Measurements from ENCODE around the gene UPB1. TPM values are rescaled to one million over a fixed set of nuclear protein-coding genes. Genes with fewer than 3 reads are reported as not detected.

Gene UPB1
- total and polyA plus RNA-seq, 4 donors: 7.1 to 115 (median 58.8) TPM

DNA sequence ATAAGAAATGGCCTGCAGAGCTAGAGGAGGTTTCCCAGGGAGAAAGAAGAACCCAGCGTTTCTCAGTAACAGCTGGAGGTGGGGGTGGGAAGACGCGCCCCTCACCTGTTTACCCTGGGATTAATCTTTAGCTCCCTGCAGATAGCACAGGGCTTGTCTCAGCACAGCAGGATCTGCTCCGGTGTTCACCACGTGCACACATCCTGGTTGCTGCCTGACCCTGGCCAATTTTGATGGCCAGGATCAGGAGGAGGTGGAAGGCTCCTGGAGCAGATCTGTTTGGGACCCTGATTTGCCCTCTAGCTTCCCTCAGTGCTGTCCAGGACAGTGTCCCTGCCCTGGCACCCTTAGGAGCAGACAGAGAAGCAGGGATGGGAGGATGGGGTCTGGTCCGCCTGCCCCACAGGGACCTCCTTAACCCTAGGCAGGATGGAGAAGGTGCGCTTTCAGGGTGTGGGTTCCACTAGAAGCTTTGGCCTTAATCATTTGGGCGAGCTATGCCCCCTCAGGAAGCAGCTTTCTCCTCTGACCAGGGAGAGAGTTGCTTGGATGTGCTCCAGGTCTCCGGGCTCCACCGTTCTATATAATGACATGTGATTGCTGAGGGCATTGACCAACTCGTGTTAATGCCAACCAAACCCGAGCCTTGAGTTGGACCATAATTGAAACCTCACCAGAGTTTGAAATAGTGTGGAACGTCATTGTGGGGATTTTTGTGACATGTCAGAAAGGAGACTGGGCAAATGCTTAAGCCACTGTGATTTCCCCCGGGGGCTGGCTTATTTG is 19.3 kb downstream of the UPB1 start (continued):
- TF ChIP-seq RAD21 (IDR thresholded peaks at IDR 0.05) (peak; percentile 32 to 47), RXRA (IDR thresholded peaks at IDR 0.05) (peak; percentile 73 to 90), FOXA1 (IDR thresholded peaks at IDR 0.05) (peak; percentile 93), HNF4A (conservative IDR thresholded peaks at IDR 0.05) (peak; percentile 58 to 84), TAF1 (conservative IDR thresholded peaks at IDR 0.05) (no peak), YY1 (IDR thresholded peaks at IDR 0.05) (peak; percentile 81)
- TF ChIP-seq, protein P1, sequence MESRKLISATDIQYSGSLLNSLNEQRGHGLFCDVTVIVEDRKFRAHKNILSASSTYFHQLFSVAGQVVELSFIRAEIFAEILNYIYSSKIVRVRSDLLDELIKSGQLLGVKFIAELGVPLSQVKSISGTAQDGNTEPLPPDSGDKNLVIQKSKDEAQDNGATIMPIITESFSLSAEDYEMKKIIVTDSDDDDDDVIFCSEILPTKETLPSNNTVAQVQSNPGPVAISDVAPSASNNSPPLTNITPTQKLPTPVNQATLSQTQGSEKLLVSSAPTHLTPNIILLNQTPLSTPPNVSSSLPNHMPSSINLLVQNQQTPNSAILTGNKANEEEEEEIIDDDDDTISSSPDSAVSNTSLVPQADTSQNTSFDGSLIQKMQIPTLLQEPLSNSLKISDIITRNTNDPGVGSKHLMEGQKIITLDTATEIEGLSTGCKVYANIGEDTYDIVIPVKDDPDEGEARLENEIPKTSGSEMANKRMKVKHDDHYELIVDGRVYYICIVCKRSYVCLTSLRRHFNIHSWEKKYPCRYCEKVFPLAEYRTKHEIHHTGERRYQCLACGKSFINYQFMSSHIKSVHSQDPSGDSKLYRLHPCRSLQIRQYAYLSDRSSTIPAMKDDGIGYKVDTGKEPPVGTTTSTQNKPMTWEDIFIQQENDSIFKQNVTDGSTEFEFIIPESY (IDR thresholded peaks at IDR 0.05): peak; percentile 71

DNA sequence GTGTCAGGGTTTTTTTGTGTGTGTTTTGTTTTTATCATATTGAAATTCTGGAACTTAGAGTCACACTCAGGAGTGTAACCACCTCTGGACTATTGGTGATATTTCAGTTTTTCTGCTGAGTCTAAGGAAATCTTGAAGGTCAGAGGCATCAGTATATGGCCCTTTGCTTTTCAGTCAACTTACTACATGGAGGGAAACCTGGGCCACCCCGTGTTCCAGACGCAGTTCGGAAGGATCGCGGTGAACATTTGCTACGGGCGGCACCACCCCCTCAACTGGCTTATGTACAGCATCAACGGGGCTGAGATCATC is 19.9 kb downstream of the UPB1 start:
- peaks cover 0 to 18% (median 5%) of the 10 kb centered on the region in 4 donors for H3K36me3 ChIP-seq (ENCODE audit: control insufficient read depth in 4 of 4, insufficient read depth in 3 of 4, low read depth in 1 of 4, low read length in 3 of 4)
- H3K9ac ChIP-seq (ENCODE audit: low read depth in 1 of 2, low read length in 2 of 2): peak overlapping the region in 1 of 2 donors; percentile 72
- TF ChIP-seq, protein P2, sequence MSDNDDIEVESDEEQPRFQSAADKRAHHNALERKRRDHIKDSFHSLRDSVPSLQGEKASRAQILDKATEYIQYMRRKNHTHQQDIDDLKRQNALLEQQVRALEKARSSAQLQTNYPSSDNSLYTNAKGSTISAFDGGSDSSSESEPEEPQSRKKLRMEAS (IDR thresholded peaks at IDR 0.05): no peak
- TF ChIP-seq, protein P1 (IDR thresholded peaks at IDR 0.05): no peak
- TF ChIP-seq, protein P3, sequence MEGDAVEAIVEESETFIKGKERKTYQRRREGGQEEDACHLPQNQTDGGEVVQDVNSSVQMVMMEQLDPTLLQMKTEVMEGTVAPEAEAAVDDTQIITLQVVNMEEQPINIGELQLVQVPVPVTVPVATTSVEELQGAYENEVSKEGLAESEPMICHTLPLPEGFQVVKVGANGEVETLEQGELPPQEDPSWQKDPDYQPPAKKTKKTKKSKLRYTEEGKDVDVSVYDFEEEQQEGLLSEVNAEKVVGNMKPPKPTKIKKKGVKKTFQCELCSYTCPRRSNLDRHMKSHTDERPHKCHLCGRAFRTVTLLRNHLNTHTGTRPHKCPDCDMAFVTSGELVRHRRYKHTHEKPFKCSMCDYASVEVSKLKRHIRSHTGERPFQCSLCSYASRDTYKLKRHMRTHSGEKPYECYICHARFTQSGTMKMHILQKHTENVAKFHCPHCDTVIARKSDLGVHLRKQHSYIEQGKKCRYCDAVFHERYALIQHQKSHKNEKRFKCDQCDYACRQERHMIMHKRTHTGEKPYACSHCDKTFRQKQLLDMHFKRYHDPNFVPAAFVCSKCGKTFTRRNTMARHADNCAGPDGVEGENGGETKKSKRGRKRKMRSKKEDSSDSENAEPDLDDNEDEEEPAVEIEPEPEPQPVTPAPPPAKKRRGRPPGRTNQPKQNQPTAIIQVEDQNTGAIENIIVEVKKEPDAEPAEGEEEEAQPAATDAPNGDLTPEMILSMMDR (IDR thresholded peaks at IDR 0.05; ENCODE audit: low read depth, low read length, missing input control): no peak
- TF ChIP-seq GABPA (IDR thresholded peaks at IDR 0.05 in 1 of 2, conservative IDR thresholded peaks at IDR 0.05 in 1 of 2): no peak
- TF ChIP-seq HNF4G (IDR thresholded peaks at IDR 0.05): no peak
- TF ChIP-seq RAD21 (IDR thresholded peaks at IDR 0.05): no peak
- TF ChIP-seq FOXA2 (IDR thresholded peaks at IDR 0.05): no peak
- TF ChIP-seq FOXA1 (IDR thresholded peaks at IDR 0.05): no peak
- TF ChIP-seq, protein P4, sequence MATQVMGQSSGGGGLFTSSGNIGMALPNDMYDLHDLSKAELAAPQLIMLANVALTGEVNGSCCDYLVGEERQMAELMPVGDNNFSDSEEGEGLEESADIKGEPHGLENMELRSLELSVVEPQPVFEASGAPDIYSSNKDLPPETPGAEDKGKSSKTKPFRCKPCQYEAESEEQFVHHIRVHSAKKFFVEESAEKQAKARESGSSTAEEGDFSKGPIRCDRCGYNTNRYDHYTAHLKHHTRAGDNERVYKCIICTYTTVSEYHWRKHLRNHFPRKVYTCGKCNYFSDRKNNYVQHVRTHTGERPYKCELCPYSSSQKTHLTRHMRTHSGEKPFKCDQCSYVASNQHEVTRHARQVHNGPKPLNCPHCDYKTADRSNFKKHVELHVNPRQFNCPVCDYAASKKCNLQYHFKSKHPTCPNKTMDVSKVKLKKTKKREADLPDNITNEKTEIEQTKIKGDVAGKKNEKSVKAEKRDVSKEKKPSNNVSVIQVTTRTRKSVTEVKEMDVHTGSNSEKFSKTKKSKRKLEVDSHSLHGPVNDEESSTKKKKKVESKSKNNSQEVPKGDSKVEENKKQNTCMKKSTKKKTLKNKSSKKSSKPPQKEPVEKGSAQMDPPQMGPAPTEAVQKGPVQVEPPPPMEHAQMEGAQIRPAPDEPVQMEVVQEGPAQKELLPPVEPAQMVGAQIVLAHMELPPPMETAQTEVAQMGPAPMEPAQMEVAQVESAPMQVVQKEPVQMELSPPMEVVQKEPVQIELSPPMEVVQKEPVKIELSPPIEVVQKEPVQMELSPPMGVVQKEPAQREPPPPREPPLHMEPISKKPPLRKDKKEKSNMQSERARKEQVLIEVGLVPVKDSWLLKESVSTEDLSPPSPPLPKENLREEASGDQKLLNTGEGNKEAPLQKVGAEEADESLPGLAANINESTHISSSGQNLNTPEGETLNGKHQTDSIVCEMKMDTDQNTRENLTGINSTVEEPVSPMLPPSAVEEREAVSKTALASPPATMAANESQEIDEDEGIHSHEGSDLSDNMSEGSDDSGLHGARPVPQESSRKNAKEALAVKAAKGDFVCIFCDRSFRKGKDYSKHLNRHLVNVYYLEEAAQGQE (IDR thresholded peaks at IDR 0.05): no peak
- no peak for TF ChIP-seq RXRA (IDR thresholded peaks at IDR 0.05)
- no peak for TF ChIP-seq TAF1 (conservative IDR thresholded peaks at IDR 0.05)
- TF ChIP-seq, protein P5, sequence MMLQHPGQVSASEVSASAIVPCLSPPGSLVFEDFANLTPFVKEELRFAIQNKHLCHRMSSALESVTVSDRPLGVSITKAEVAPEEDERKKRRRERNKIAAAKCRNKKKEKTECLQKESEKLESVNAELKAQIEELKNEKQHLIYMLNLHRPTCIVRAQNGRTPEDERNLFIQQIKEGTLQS (IDR thresholded peaks at IDR 0.05): no peak
- TF ChIP-seq SP1 (IDR thresholded peaks at IDR 0.05): no peak
- TF ChIP-seq NR2F2 (IDR thresholded peaks at IDR 0.05): no peak
- no peak for TF ChIP-seq YY1 (IDR thresholded peaks at IDR 0.05)
- H3K27ac ChIP-seq (ENCODE audit: low read depth in 1 of 2, low read length in 2 of 2): peak overlapping the region; percentile 89
- no peak for DNase-seq (ENCODE audit: low spot score)
- H3K27me3 ChIP-seq (ENCODE audit: control insufficient read depth in 4 of 4, insufficient read depth in 4 of 4, low read length in 3 of 4): no peaks in the 10 kb centered on the region
- H3K9me3 ChIP-seq (ENCODE audit: control insufficient read depth in 4 of 4, low read length in 3 of 4): no peaks in the 10 kb centered on the region
- WGBS: 89% methylated on average over 8 of the region's 8 CpGs
- H3K4me1 ChIP-seq (ENCODE audit: control insufficient read depth in 4 of 4, insufficient read depth in 4 of 4, low read length in 3 of 4): peaks cover 23 to 86% (median 61%) of the 10 kb centered on the region in 4 donors
- no peak overlapping the region for H3K4me3 ChIP-seq (ENCODE audit: low read depth in 1 of 3, low read length in 3 of 3)

Data from liver (tissue), 9 donors.